Testis (tissue), 2 donors: ENCODE results near the gene AUP1.
"Not testable (repeated sequence)": the region's sequence is repeated elsewhere in the genome, so short reads cannot be mapped to it uniquely, and the experiment has no call there.

ENCODE experiments used
- CTCF ChIP-seq, 3 experiments: fragments of 450-650 bp in 2 of 3; fragments of 200-600 bp in 1 of 3; sonication (generic) in 1 of 3; IDR thresholded peaks; one replicate each; pipeline ENCODE4 v1.5.1; 2016 to 2019; ENCODE audit warnings: antibody characterized with exemption in 3 of 3, mild to moderate bottlenecking in 2 of 3, moderate library complexity in 1 of 3
- POLR2A ChIP-seq: fragments of 450-650 bp; IDR thresholded peaks from one replicate; pipeline ENCODE4 v1.6.1; 2017; ENCODE audit warnings: antibody characterized with exemption, mild to moderate bottlenecking, moderate library complexity

GRCh38 chr2:74483675-74484164 lies 45.8 kb downstream of the AUP1 start:
- TF ChIP-seq CTCF (IDR thresholded peaks at IDR 0.05); POLR2A: not testable (repeated sequence)
